GM12878 (cell line): ENCODE data around the gene MICALL1. TPM values are rescaled to one million over a fixed set of nuclear protein-coding genes. Genes with fewer than 3 reads are reported as not detected.

Source experiments
- ATAC-seq: fragments of 200-7000 bp; cut with Tn5 transposase; 3 replicates; pipeline ENCODE4 v1.9.1; 2020; ENCODE audit warnings: mild to moderate bottlenecking, moderate library complexity
- BruUV-seq: library from RNA; stranded (reverse); fragments of 400-500 nt; replicated peaks from 2 replicates; lab custom pipeline; 2021; lab: Mats Ljungman, UMichigan
- CTCF ChIA-PET: fragments of 300-600 bp; sonication (Branson Sonifier 250); formaldehyde crosslinking; extraction: SDS; loops from one replicate; lab custom pipeline; 2021; ENCODE audit warnings: inconsistent platforms; lab: Yijun Ruan, JAX
- POLR2A ChIA-PET: fragments of 350-600 bp; formaldehyde crosslinking; extraction: SDS; loops from one replicate; lab custom pipeline; 2021; ENCODE audit warnings: inconsistent platforms; lab: Charles Lee
- RAD21 ChIA-PET: fragments of 300-600 bp; sonication (Branson Sonifier 250); formaldehyde crosslinking; loops from one replicate; lab custom pipeline; 2023; ENCODE audit warnings: antibody characterized with exemption; ENCODE audit not compliant: unreplicated experiment; lab: Charles Lee
- SMC1A ChIA-PET: fragments of 300-600 bp; sonication (Branson Sonifier 250); formaldehyde crosslinking; loops from one replicate; lab custom pipeline; 2023; ENCODE audit not compliant: unreplicated experiment, uncharacterized antibody; lab: Charles Lee
- DNase-seq: peaks from one replicate; pipeline ENCODE4 v3.0.0-alpha.2; 2011; ENCODE audit warnings: low read depth, low spot score
- FAIRE-seq: peaks from 3 replicates; lab custom pipeline; 2011; peaks lifted over from hg19 to GRCh38; lab: Jason Lieb, UNC
- H2AFZ ChIP-seq: 2 replicates; pipeline ENCODE4 v1.6.0; 2011; ENCODE audit warnings: low read depth, low read length, control low read depth; ENCODE audit not compliant: control insufficient read depth
- H3K27ac ChIP-seq: 2 replicates; pipeline ENCODE4 v1.5.1; 2011; ENCODE audit warnings: control low read depth; ENCODE audit not compliant: control insufficient read depth, insufficient read depth
- H3K27me3 ChIP-seq, 2 experiments: replicated peaks in 1 of 2; 2 replicates each; pipeline versions ENCODE4 v1.6.0 to v1.6.1; 2011; ENCODE audit warnings: low read length in 1 of 2; ENCODE audit not compliant: control insufficient read depth in 2 of 2, insufficient read depth in 2 of 2
- H3K36me3 ChIP-seq, 2 experiments: 2 replicates each; pipeline ENCODE4 v1.5.1; 2011; ENCODE audit warnings: low read length in 1 of 2; ENCODE audit not compliant: control insufficient read depth in 2 of 2, insufficient read depth in 2 of 2
- H3K4me1 ChIP-seq: 2 replicates; pipeline ENCODE4 v1.6.1; 2011; ENCODE audit warnings: mild to moderate bottlenecking, low read length, moderate library complexity, mixed read lengths; ENCODE audit not compliant: control insufficient read depth, insufficient read depth
- H3K4me2 ChIP-seq: 2 replicates; pipeline ENCODE4 v1.6.0; 2011; ENCODE audit warnings: control low read depth; ENCODE audit not compliant: control insufficient read depth, insufficient read depth
- H3K4me3 ChIP-seq: fragments of 200-600 bp; sonication (generic); 2 replicates; pipeline ENCODE4 v1.5.1; 2016
- H3K79me2 ChIP-seq: 2 replicates; pipeline ENCODE4 v1.6.0; 2011; ENCODE audit warnings: low read length; ENCODE audit not compliant: control insufficient read depth, insufficient read depth
- H3K9ac ChIP-seq: 2 replicates; pipeline ENCODE4 v1.8.0; 2011; ENCODE audit warnings: low read length, control low read depth, mixed read lengths; ENCODE audit not compliant: control insufficient read depth, insufficient read depth
- H3K9me3 ChIP-seq: replicated peaks from 3 replicates; pipeline ENCODE4 v1.5.1; 2011; ENCODE audit warnings: mild to moderate bottlenecking, low read length; ENCODE audit not compliant: control insufficient read depth, insufficient read depth
- H4K20me1 ChIP-seq: 2 replicates; pipeline ENCODE4 v1.6.0; 2011; ENCODE audit not compliant: control insufficient read depth, insufficient read depth
- CHD2 ChIP-seq: IDR thresholded peaks from 2 replicates; pipeline ENCODE4 v1.6.1; 2011; ENCODE audit warnings: low read depth, low read length, improper control_type of control experiment, borderline replicate concordance
- DPF2 ChIP-seq: fragments of 450-650 bp; IDR thresholded peaks from 2 replicates; pipeline ENCODE4 v1.6.1; 2017; ENCODE audit warnings: mild to moderate bottlenecking
- E2F8 ChIP-seq: fragments of 450-650 bp; IDR thresholded peaks from 2 replicates; pipeline ENCODE4 v1.6.1; 2018; ENCODE audit warnings: mild to moderate bottlenecking, low read depth, moderate library complexity; ENCODE audit not compliant: partially characterized antibody
- EZH2 ChIP-seq: IDR thresholded peaks from 2 replicates; pipeline ENCODE4 v1.6.1; 2012; ENCODE audit warnings: low read depth, mild to moderate bottlenecking, control low read depth, inconsistent platforms, low read length, borderline replicate concordance; ENCODE audit not compliant: control insufficient read depth
- IRF5 ChIP-seq: fragments of 450-650 bp; IDR thresholded peaks from 2 replicates; pipeline ENCODE4 v1.6.1; 2017; ENCODE audit warnings: borderline replicate concordance
- NFIC ChIP-seq: IDR thresholded peaks from 2 replicates; pipeline ENCODE4 v1.6.1; 2012; ENCODE audit warnings: low read depth, mild to moderate bottlenecking, inconsistent platforms, low read length, moderate library complexity
- NKRF ChIP-seq: fragments of 450-650 bp; conservative IDR thresholded peaks from 2 replicates; pipeline ENCODE4 v1.6.1; 2017; ENCODE audit warnings: mild to moderate bottlenecking, moderate library complexity
- POLR2A ChIP-seq: IDR thresholded peaks from 2 replicates; pipeline ENCODE4 v1.6.1; 2011; ENCODE audit warnings: low read depth, mild to moderate bottlenecking, low read length
- POU2F2 ChIP-seq: IDR thresholded peaks from 3 replicates; pipeline ENCODE4 v1.6.1; 2011; ENCODE audit warnings: low read depth, mild to moderate bottlenecking, low read length, borderline replicate concordance
- RB1 ChIP-seq: fragments of 450-650 bp; formaldehyde crosslinking; IDR thresholded peaks from 2 replicates; pipeline ENCODE4 v1.6.1; 2017; ENCODE audit warnings: mild to moderate bottlenecking, borderline replicate concordance
- RBBP5 ChIP-seq: fragments of 200-600 bp; sonication (generic); conservative IDR thresholded peaks from 2 replicates; pipeline ENCODE4 v1.6.1; 2016
- SIX5 ChIP-seq: IDR thresholded peaks from 2 replicates; pipeline ENCODE4 v1.6.1; 2011; ENCODE audit warnings: mild to moderate bottlenecking, low read depth, low read length, moderate library complexity; ENCODE audit not compliant: severe bottlenecking
- TCF7 ChIP-seq: IDR thresholded peaks from 2 replicates; pipeline ENCODE4 v1.6.1; 2014; ENCODE audit warnings: antibody characterized with exemption, borderline replicate concordance
- ZBTB4 ChIP-seq: fragments of 450-650 bp; formaldehyde crosslinking; IDR thresholded peaks from 2 replicates; pipeline ENCODE4 v1.4.0; 2022; ENCODE audit warnings: mild to moderate bottlenecking, moderate library complexity
- ZNF384 ChIP-seq: IDR thresholded peaks from 2 replicates; pipeline ENCODE4 v1.6.1; 2012; ENCODE audit warnings: low read depth, mild to moderate bottlenecking, low read length, improper control_type of control experiment, borderline replicate concordance
- WGBS: methylation state at CpG from one replicate; pipeline ENCODE4 v1.1.6; 2016; ENCODE audit warnings: low lambda C conversion rate; ENCODE audit not compliant: insufficient replicate concordance, insufficient coverage; ENCODE audit errors: missing lambda C conversion rate; 5-methylcytosine and 5-hydroxymethylcytosine counted together
- in situ Hi-C: fragments of 300-500 bp; cut with MboI; formaldehyde crosslinking; loops from 9 replicates; pipeline ENCODE4 v1.14.3; 2018; ENCODE audit warnings: mixed read lengths
- intact Hi-C: fragments of 100-400 bp; cut with micrococcal nuclease; formaldehyde crosslinking; loops from one replicate; pipeline ENCODE4 v1.14.2; 2022; ENCODE audit not compliant: unreplicated experiment
- polyA plus RNA-seq, 11 experiments: library from polyadenylated mRNA; depleted of rRNA in 4 of 11; unstranded in 6 of 11; stranded (reverse) in 5 of 11; fragments of >200 nt; fragmentation: Nextera tagmentation in 4 of 11; fragmentation: Illumina TruSeq in 1 of 11; extraction: Ambion mirVana in 4 of 11; extraction: Trizol in 1 of 11; gene quantifications; 1 replicate in 1 of 11; 2 replicates in 10 of 11; pipeline versions ENCODE4 v1.2.1 to v1.2.3, GENCODE V29; 2011 to 2016; ENCODE audit warnings: inconsistent platforms in 2 of 11, missing spikeins in 2 of 11, low read depth in 1 of 11
- total RNA-seq, 4 experiments: library from RNA; depleted of rRNA in 3 of 4; stranded (reverse); fragments of >200 nt in 3 of 4; fragmentation: Illumina TruSeq in 1 of 4; extraction: Trizol in 1 of 4; gene quantifications; 2 replicates each; pipeline versions ENCODE4 v1.2.1 to v1.2.3, GENCODE V29; 2013 to 2021

The MICALL1 gene
- total and polyA plus RNA-seq, 10 of the 15 experiments (the other 5 are each of a cell fraction or from before 2014, with no cell fraction given): 0.72 to 30.7 (median 7.8) TPM

DNA sequence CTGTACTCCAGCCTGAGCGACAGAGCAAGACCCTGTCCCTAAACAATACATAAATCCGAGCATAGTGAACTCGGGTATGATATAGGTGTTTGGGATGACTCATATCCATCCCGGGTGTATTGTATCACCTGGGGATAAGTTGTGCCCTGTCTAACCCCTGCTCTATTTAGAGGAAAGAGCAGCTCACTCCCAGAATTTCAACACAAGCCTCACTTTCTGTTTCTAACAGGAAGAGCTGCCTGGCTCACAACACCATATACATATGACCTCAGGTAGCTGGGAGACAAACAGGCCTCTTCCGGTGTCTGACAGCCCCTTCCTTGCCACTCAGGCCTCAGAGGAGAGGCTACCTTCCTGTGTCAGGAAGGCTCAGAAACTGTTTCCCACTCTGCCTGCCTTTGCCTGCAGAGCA lies 9.9 kb upstream of the MICALL1 start:
- H3K4me1 ChIP-seq: peaks cover 11% of the 10 kb centered on the region
- H3K9ac ChIP-seq: peak overlapping the region; percentile 59
- no TSS peak for BruUV-seq
- ChIA-PET CTCF (interaction anchor here (0.6 to 3.4 kb wide), 18 partner anchors 8 to 802 kb away, joined by 3 to 19 read pairs (median 4); partner anchors contain the start of genes ANKRD54, C22orf23, MICALL1 and PDXP), POLR2A (interaction anchor here (0.5 to 2.4 kb wide), 5 partner anchors 10 to 994 kb away, joined by 3 to 16 read pairs (median 4); partner anchors contain the start of genes EIF3L, GCAT, GGA1 and MICALL1), RAD21 (interaction anchor here (0.8 to 2.2 kb wide), 7 partner anchors 10 to 289 kb away, joined by 3 to 9 read pairs (median 3); partner anchors contain the start of gene MICALL1), SMC1A (interaction anchor here (0.7 to 2.0 kb wide), 10 partner anchors 9 to 88 kb away, joined by 3 to 11 read pairs (median 4); partner anchors contain the start of genes GCAT and MICALL1)
- peak overlapping the region; percentile 70 for H3K4me2 ChIP-seq
- no peaks in the 10 kb centered on the region for H3K27me3 ChIP-seq
- no peak overlapping the region for H3K4me3 ChIP-seq
- H3K79me2 ChIP-seq: no peaks in the 10 kb centered on the region
- FAIRE-seq (peak; percentile 93), ATAC-seq (peak; percentile 98), DNase-seq (peak; percentile 60)
- H3K36me3 ChIP-seq: no peaks in the 10 kb centered on the region; a peak in 1 of 4 replicates
- 34% methylated on average over 5 of the region's 5 CpGs for WGBS
- in situ Hi-C loops (no loop called here), intact Hi-C loops (no loop called here)
- H3K27ac ChIP-seq: peak overlapping the region; percentile 89
- H4K20me1 ChIP-seq: no peaks in the 10 kb centered on the region
- H2AFZ ChIP-seq: peak overlapping the region; percentile 93
- no peaks in the 10 kb centered on the region for H3K9me3 ChIP-seq
- TF ChIP-seq ZNF384 (no peak), TCF7 (no peak), RB1 (no peak), SIX5 (no peak), RBBP5 (no peak), CHD2 (no peak), NKRF (no peak), EZH2 (no peak), IRF5 (no peak), POU2F2 (peak; percentile 37; the same call in 1 of the 3 replicates), E2F8 (no peak), NFIC (no peak), ZBTB4 (CRISPR knock-in tag) (no peak), DPF2 (no peak), POLR2A (peak; percentile 70)
